ENCODE measurements around the gene EPN3. TPM values are rescaled to one million over a fixed set of nuclear protein-coding genes. Genes with fewer than 3 reads are reported as not detected.

Gene EPN3
- total RNA-seq, 4 donors from 2014 or later, result 19.2 to 95.7 (median 57.4) TPM

- intact Hi-C loops (cut with DNase I; ENCODE audit: low total_unique reads), result no loop called here
- in situ Hi-C loops (cut with MboI; ENCODE audit: low pct_ligation_motif_present in 1 of 4, low pct_unique_long_range_greater_than_20kb in 1 of 4, low sequenced_read_pairs in 3 of 4), result no loop called here
- H3K9me3 ChIP-seq, result no peaks in the 10 kb centered on the region
- H3K27me3 ChIP-seq, result no peaks in the 10 kb centered on the region
- no peak overlapping the region for H3K27ac ChIP-seq
- no peak overlapping the region for H3K4me3 ChIP-seq
- TF ChIP-seq CTCF (IDR thresholded peaks at IDR 0.05), result no peak
- no peak for TF ChIP-seq POLR2A (IDR thresholded peaks at IDR 0.05)
- no peak for DNase-seq
- 60 to 76% methylated on average over 2 to 4 of the region's 4 CpGs for WGBS, 2 donors (ENCODE audit: low coverage in 1 of 2)
- no peaks in the 10 kb centered on the region for H3K36me3 ChIP-seq
- peaks cover 0 to 12% (median 4%) of the 10 kb centered on the region in 4 donors for H3K4me1 ChIP-seq
Measured at GRCh38 chr17:50585346-50585745, 52.8 kb downstream of the EPN3 start.

DNA sequence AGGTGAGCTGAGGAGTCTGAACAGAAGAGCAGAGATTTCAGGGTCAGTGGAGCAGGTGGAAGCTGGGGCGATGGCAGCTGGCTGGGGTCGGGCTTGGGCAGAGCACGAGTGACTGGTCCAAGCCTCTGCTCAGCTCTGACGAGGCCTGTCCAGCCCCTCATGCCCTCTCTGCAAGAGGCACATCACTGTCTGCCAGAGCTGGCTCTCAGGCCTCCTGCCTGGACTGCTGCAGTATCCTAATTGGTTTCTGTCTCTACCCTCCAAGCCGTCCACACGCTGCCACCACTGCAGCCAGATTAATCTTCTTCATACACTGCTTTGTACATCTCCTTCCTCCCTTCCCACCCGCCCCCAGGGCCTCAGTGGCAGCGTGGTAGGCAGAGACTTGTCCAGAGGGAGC is 53.4 kb downstream of the EPN3 start:
- Histone ChIP-seq H3K4me3 (no peak overlapping the region), H3K36me3 (no peaks in the 10 kb centered on the region), H3K27ac (no peak overlapping the region), H3K9me3 (no peaks in the 10 kb centered on the region), H3K4me1 (peaks cover 0 to 12% (median 4%) of the 10 kb centered on the region in 4 donors), H3K27me3 (no peaks in the 10 kb centered on the region)
- no peak for DNase-seq
- in situ Hi-C loops (cut with MboI; ENCODE audit: low pct_ligation_motif_present in 1 of 4, low pct_unique_long_range_greater_than_20kb in 1 of 4, low sequenced_read_pairs in 3 of 4), result no loop called here
- intact Hi-C loops (cut with DNase I; ENCODE audit: low total_unique reads), result no loop called here
- WGBS, 2 donors (ENCODE audit: low coverage in 1 of 2), result 76 to 100% methylated on average over 2 to 8 of the region's 8 CpGs
- TF ChIP-seq CTCF (IDR thresholded peaks at IDR 0.05) (no peak), POLR2A (IDR thresholded peaks at IDR 0.05) (no peak), EP300 (IDR thresholded peaks at IDR 0.05; ENCODE audit: low read depth) (no peak), POLR2AphosphoS5 (IDR thresholded peaks at IDR 0.05) (no peak)

- Histone ChIP-seq H3K36me3 (no peaks in the 10 kb centered on the region), H3K27ac (no peak overlapping the region), H3K9me3 (no peaks in the 10 kb centered on the region), H3K27me3 (no peaks in the 10 kb centered on the region), H3K4me1 (peaks cover 0 to 12% (median 4%) of the 10 kb centered on the region in 4 donors), H3K4me3 (no peak overlapping the region)
- no peak for TF ChIP-seq POLR2AphosphoS5 (IDR thresholded peaks at IDR 0.05)
- intact Hi-C loops (cut with DNase I; ENCODE audit: low total_unique reads) (no loop called here), in situ Hi-C loops (cut with MboI; ENCODE audit: low pct_ligation_motif_present in 1 of 4, low pct_unique_long_range_greater_than_20kb in 1 of 4, low sequenced_read_pairs in 3 of 4) (no loop called here)
- WGBS, 2 donors (ENCODE audit: low coverage in 1 of 2), result 87% methylated on average over 9 of the region's 9 CpGs; no CpG with 5 or more reads in 1 of the 2 donors
- DNase-seq, result no peak
Measured at GRCh38 chr17:50586421-50587247, 54.1 kb downstream of the EPN3 start.

- TF ChIP-seq EP300 (IDR thresholded peaks at IDR 0.05; ENCODE audit: low read depth) (no peak), POLR2AphosphoS5 (IDR thresholded peaks at IDR 0.05) (no peak), POLR2A (IDR thresholded peaks at IDR 0.05) (no peak), CTCF (IDR thresholded peaks at IDR 0.05) (no peak)
- in situ Hi-C loops (cut with MboI; ENCODE audit: low pct_ligation_motif_present in 1 of 4, low pct_unique_long_range_greater_than_20kb in 1 of 4, low sequenced_read_pairs in 3 of 4), result no loop called here
- H3K27ac ChIP-seq, result no peak overlapping the region
- H3K36me3 ChIP-seq, result no peaks in the 10 kb centered on the region
- no peak overlapping the region for H3K4me3 ChIP-seq
- DNase-seq, result no peak
- no peaks in the 10 kb centered on the region for H3K9me3 ChIP-seq
- intact Hi-C loops (cut with DNase I; ENCODE audit: low total_unique reads), result no loop called here
- peaks cover 0 to 12% (median 4%) of the 10 kb centered on the region in 4 donors for H3K4me1 ChIP-seq
- no peaks in the 10 kb centered on the region for H3K27me3 ChIP-seq
- 84 to 100% methylated on average over 1 to 9 of the region's 9 CpGs for WGBS, 2 donors (ENCODE audit: low coverage in 1 of 2)
Measured at GRCh38 chr17:50587571-50587970, 55.0 kb downstream of the EPN3 start.
